NB4 (cell line): ENCODE results near the gene AFAP1.

Experiments used
- CTCF ChIP-seq: IDR thresholded peaks from one replicate; pipeline ENCODE4 v1.5.1; 2012; ENCODE audit warnings: low read depth, low read length
- MYC ChIP-seq: IDR thresholded peaks from 2 replicates; pipeline ENCODE4 v1.6.1; 2011; ENCODE audit warnings: low read depth, low read length

- TF ChIP-seq CTCF (no peak), MYC (no peak)
Observed at GRCh38 chr4:7811536-7812191, 128.0 kb downstream of the AFAP1 start.
